Activated T-helper 1 cell treated with Interleukin-2 at 50 U/mL for 16 hours (primary cell): ENCODE results near the gene SPINT3.
"Not testable (repeated sequence)": the region's sequence is repeated elsewhere in the genome, so short reads cannot be mapped to it uniquely, and the experiment has no call there.

Source experiments
- DNase-seq: peaks from one replicate; pipeline ENCODE4 v3.0.0-alpha.2; 2020; ENCODE audit warnings: low read depth

Gene SPINT3

GRCh38 chr20:45502561-45502960, 12.9 kb downstream of the SPINT3 start:
- DNase-seq: no peak

GRCh38 chr20:45501600-45501999, 13.8 kb downstream of the SPINT3 start:
- DNase-seq: no peak

GRCh38 chr20:45500022-45500421, 15.4 kb downstream of the SPINT3 start:
- DNase-seq: no peak

GRCh38 chr20:45497971-45498494, 17.4 kb downstream of the SPINT3 start:
- DNase-seq: no peak

GRCh38 chr20:45496166-45496565, 19.3 kb downstream of the SPINT3 start:
- DNase-seq: no peak

GRCh38 chr20:45495501-45495941, 19.9 kb downstream of the SPINT3 start:
- no peak for DNase-seq

- no peak for DNase-seq
These were observed 26.3 kb downstream of the SPINT3 start for GRCh38 chr20:45489083-45489531.

- DNase-seq: no peak
These were observed 28.2 kb downstream of the SPINT3 start for GRCh38 chr20:45487231-45487635.

- no peak for DNase-seq
These were observed 30.0 kb downstream of the SPINT3 start for GRCh38 chr20:45485388-45485787.

GRCh38 chr20:45484676-45485075, 30.7 kb downstream of the SPINT3 start:
- no peak for DNase-seq

- DNase-seq: no peak
These were observed 35.6 kb downstream of the SPINT3 start for GRCh38 chr20:45479822-45480221.

GRCh38 chr20:45477530-45478148, 37.8 kb downstream of the SPINT3 start:
- DNase-seq: not testable (repeated sequence)

- DNase-seq: not testable (repeated sequence)
These were observed 43.1 kb downstream of the SPINT3 start for GRCh38 chr20:45472286-45472685.

- no peak for DNase-seq
These were observed 44.5 kb downstream of the SPINT3 start for GRCh38 chr20:45470937-45471336.

- DNase-seq: no peak
These were observed 45.0 kb downstream of the SPINT3 start for GRCh38 chr20:45470262-45470931.

GRCh38 chr20:45469336-45470261, 45.8 kb downstream of the SPINT3 start, which contains the start of gene WFDC2:
TSS of gene WFDC2 (plus strand) at chr20:45469753. CDS start at chr20:45469782, 29 bp downstream.
- DNase-seq: no peak

- no peak for DNase-seq
These were observed 47.6 kb downstream of the SPINT3 start for GRCh38 chr20:45467861-45468260.

GRCh38 chr20:45467172-45467571, 48.2 kb downstream of the SPINT3 start:
- DNase-seq: no peak

- no peak for DNase-seq
These were observed 49.7 kb downstream of the SPINT3 start for GRCh38 chr20:45465491-45466266.

- DNase-seq: no peak
These were observed 51.7 kb downstream of the SPINT3 start for GRCh38 chr20:45463709-45464108.

- no peak for DNase-seq
These were observed 52.5 kb downstream of the SPINT3 start for GRCh38 chr20:45462711-45463509.
